Activated CD8-positive, alpha-beta memory T cell treated with anti-CD3 and anti-CD28 coated beads for 4 hours (primary cell): ENCODE results near the gene ATP1A4.

ENCODE experiments used
- DNase-seq, 2 donors: peaks; one replicate each; pipeline ENCODE4 v3.0.0-alpha.2; 2020; ENCODE audit warnings: low read depth in 2 of 2

ATP1A4 gene

DNA sequence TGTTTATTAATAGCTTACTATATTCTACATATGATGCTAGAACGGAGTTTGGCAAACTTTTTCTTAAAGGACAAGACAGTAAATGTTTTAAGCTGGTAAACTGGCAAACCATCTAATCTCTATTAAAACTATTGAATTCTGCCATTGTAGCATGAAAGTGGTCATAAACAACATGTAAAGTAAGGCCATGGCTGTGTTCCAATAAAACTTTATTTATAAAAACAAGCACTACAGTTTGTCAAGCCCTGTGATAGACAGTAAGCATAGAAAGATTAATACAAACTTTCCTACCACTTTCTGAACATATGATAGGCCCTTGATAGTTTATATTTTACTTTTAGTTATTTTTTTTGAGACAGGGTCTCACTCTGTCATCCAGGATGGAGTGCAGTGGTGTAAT is 76.2 kb downstream of the ATP1A4 start:
- no peak for DNase-seq

GRCh38 chr1:160228431-160228830 is 77.0 kb downstream of the ATP1A4 start:
- no peak for DNase-seq

- no peak for DNase-seq
These were observed 81.5 kb downstream of the ATP1A4 start for GRCh38 chr1:160232911-160233310.
